ENCODE measurements around the gene MAP3K1. TPM values are rescaled to one million over a fixed set of nuclear protein-coding genes. Genes with fewer than 3 reads are reported as not detected.

The MAP3K1 gene
- total RNA-seq = 10 to 100 TPM; 20.0 to 30.6 TPM

DNA sequence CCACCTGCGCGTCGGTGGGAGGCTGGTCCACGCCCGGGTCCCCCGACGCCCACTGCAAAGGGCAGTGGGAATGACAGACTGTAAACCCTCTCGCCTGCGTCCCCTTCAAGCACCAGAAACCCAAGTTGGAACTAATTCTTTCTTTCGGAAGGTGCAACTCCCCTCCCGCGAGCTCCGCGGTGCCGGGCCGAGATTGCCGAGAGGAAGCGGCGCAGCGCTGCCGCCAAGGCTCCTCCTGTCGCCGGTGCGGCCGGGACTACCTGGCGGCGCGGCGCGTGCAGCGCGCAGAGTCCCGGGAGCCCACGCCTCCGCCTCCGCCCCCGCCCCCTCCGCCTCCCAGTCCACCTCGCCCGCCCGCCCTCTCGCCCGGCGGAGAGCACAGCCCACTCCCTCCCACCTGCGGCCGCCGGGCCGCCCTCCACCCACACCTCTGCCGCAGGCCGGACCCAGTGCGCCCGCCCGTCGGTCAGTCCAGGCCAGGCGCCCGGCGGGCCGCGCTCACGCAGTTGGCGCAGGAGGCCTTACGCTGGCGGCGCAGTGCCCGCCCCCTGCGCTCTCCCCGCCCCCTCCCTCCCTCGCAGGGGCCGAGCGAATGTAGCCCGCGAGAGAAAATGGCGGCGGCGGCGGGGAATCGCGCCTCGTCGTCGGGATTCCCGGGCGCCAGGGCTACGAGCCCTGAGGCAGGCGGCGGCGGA is at the start of gene MAP3K1:
Gene MAP3K1, plus strand, starts transcription at position 587 of the 695 bp plus-strand sequence. Its CDS starts 25 bp downstream, at position 612.

DNA sequence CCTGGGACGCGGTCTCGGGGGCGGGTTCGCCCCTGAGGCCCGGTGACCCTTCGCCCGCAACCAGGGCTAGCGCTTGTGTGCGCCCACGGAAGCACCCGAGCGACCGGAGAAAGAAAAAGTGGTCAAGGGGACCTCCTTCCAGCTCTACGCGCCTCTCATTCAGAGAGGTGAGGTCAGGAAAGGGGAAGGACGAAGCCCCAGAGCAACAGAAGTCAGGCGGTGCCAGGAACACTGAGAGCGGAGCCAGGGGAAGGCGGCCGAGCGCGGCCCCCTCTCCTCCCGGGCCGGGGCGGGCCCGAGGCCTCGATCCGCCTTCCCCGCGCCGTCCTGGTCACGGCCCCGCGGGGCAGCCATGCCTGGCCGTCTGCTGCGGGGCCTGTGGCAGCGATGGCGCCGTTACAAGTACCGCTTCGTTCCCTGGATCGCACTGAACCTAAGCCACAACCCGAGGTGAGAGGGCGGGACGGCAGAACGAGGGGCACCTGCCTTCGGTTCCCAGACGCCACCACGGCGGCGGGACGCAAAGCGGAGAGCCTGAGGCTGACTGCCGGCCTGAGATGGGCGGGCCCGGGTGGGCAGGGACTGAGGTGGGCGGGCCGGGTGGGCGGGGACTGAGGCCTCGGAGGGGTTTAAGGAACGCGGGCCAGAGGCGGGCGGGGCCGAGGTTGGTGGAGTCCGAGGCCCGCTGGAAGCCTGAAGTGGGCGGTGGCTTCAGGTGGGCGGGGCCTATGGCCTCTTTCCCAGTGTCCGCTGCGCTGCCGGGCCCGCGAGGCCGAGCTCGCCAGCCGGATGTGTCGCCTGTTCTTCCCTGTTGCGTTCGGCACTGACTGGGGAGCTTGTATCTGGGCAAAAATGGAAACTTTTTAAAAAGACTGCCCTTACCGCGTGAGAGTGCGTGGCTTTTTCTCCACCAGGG is 94.2 kb downstream of the MAP3K1 start, which contains the start of gene SETD9:
Gene SETD9, plus strand, starts transcription at position 303 of the 916 bp plus-strand sequence. Its CDS starts 50 bp downstream, at position 353.

Other genes starting within 250 kb of the MAP3K1 start
- gene SETD9, start 94.0 kb downstream of the MAP3K1 start, total RNA-seq = 10 to 100 TPM; 18.3 to 31.7 TPM
- 10 to 100 TPM; 29.3 to 34.1 TPM for gene MIER3, start 136.6 kb downstream of the MAP3K1 start, total RNA-seq